ENCODE data around the gene MT1B. TPM values are rescaled to one million over a fixed set of nuclear protein-coding genes. Genes with fewer than 3 reads are reported as not detected.
A peak's percentile ranks its signal among the peaks of the same experiment; 100 is the strongest.

Gene MT1B
- not detected in 2 replicates for polyA plus RNA-seq (2014; cell fraction: cytosol; rRNA removed)
- polyA plus RNA-seq (2014; cell fraction: nucleus; rRNA removed): not detected in 2 replicates

- no peak for DNase-seq (ENCODE audit: low spot score)
Observed at GRCh38 chr16:56651586-56651985, at the start of gene MT1B. TSS of gene MT1B (plus strand) at chr16:56651886. CDS start at chr16:56651954, 68 bp downstream.

- peak; percentile 41 for DNase-seq (ENCODE audit: low spot score)
Observed at GRCh38 chr16:56603589-56603988, 48.1 kb upstream of the MT1B start.

- DNase-seq (ENCODE audit: low spot score): no peak
Observed at GRCh38 chr16:56604966-56605365, 46.7 kb upstream of the MT1B start.

- no peak for DNase-seq (ENCODE audit: low spot score)
Observed at GRCh38 chr16:56605475-56605874, 46.2 kb upstream of the MT1B start.

GRCh38 chr16:56606071-56606475, 45.6 kb upstream of the MT1B start:
- no peak for DNase-seq (ENCODE audit: low spot score)

GRCh38 chr16:56606476-56607108, 45.1 kb upstream of the MT1B start:
- no peak for DNase-seq (ENCODE audit: low spot score)

- no peak for DNase-seq (ENCODE audit: low spot score)
Observed at GRCh38 chr16:56607109-56607618, 44.5 kb upstream of the MT1B start.

- no peak for DNase-seq (ENCODE audit: low spot score)
Observed at GRCh38 chr16:56607675-56608042, 44.0 kb upstream of the MT1B start.

- DNase-seq (ENCODE audit: low spot score): peak; percentile 85
Observed at GRCh38 chr16:56608043-56608875, 43.4 kb upstream of the MT1B start, which contains the start of gene MT2A. TSS of gene MT2A (plus strand) at chr16:56608584. CDS start at chr16:56608656, 72 bp downstream.

GRCh38 chr16:56608876-56609462, 42.7 kb upstream of the MT1B start:
- no peak for DNase-seq (ENCODE audit: low spot score)

- DNase-seq (ENCODE audit: low spot score): no peak
Observed at GRCh38 chr16:56609463-56609921, 42.2 kb upstream of the MT1B start.

- DNase-seq (ENCODE audit: low spot score): no peak
Observed at GRCh38 chr16:56610017-56610608, 41.6 kb upstream of the MT1B start.

- DNase-seq (ENCODE audit: low spot score): no peak
Observed at GRCh38 chr16:56610609-56611111, 41.0 kb upstream of the MT1B start.

- no peak for DNase-seq (ENCODE audit: low spot score)
Observed at GRCh38 chr16:56611281-56611833, 40.3 kb upstream of the MT1B start.

GRCh38 chr16:56613706-56614105, 38.0 kb upstream of the MT1B start:
- no peak for DNase-seq (ENCODE audit: low spot score)

GRCh38 chr16:56614549-56614991, 37.1 kb upstream of the MT1B start:
- no peak for DNase-seq (ENCODE audit: low spot score)

- no peak for DNase-seq (ENCODE audit: low spot score)
Observed at GRCh38 chr16:56615353-56615752, 36.3 kb upstream of the MT1B start.

- DNase-seq (ENCODE audit: low spot score): no peak
Observed at GRCh38 chr16:56616608-56617211, 35.0 kb upstream of the MT1B start.

- no peak for DNase-seq (ENCODE audit: low spot score)
Observed at GRCh38 chr16:56617212-56618085, 34.2 kb upstream of the MT1B start.

- DNase-seq (ENCODE audit: low spot score): no peak
Observed at GRCh38 chr16:56618138-56618537, 33.5 kb upstream of the MT1B start.

Data from SK-N-DZ (cell line).